ES-I3 (cell line): ENCODE results near the gene SFMBT1.
A peak's percentile ranks its signal among the peaks of the same experiment; 100 is the strongest.

Source experiments
- H3K36me3 ChIP-seq: 2 replicates; pipeline ENCODE4 v1.6.1; 2013; ENCODE audit warnings: mild to moderate bottlenecking, low read length, control low read depth, moderate library complexity; ENCODE audit not compliant: insufficient read depth
- H3K4me1 ChIP-seq: 2 replicates; pipeline ENCODE4 v1.6.1; 2013; ENCODE audit warnings: mild to moderate bottlenecking, control low read depth, low read length; ENCODE audit not compliant: insufficient read depth
- H3K9ac ChIP-seq: 2 replicates; pipeline ENCODE4 v1.6.1; 2013; ENCODE audit warnings: low read depth, mild to moderate bottlenecking, low read length, moderate library complexity
- H3K9me3 ChIP-seq: 2 replicates; pipeline ENCODE4 v1.6.1; 2013; ENCODE audit warnings: mild to moderate bottlenecking, low read length, moderate library complexity; ENCODE audit not compliant: control insufficient read depth, insufficient read depth

SFMBT1 gene

DNA sequence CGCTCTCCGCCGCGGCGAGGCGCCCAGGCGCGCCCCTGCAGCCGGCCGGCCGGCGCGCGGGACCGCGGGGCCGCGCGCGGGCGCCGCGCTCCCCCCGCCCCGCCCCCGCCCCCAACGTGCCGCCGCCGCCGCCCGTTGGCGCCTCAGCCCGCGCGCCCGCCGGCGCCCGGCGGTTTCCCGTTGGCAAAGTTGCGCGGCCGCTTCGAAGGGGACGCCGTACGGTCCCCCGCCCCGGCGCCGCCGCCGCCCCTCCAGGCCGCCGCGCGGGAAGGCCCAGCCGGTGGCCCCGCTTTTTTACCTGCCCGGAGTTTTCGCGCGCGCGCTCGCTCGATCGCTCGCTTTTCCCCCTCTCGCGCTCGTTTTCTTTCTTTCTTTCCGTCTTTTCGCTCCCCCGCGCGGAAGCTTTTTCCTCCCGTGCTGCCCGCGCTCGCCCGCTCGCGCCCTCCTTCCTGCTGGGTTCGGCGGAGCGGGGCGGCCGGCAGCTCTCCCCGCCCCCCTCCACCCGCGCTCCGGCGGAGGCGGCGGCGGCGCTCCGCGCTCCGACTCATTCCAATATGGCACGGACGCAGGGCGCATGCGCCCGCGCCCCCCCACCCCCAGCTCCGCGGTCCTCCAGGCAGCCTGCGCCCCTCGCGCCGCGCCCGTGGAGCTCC is at the start of gene SFMBT1:
Gene SFMBT1, minus strand, starts transcription at position 556 of the 653 bp plus-strand sequence. CDS start 76,945 bp downstream, outside the sequence.
- Histone ChIP-seq H3K4me1 (peaks cover 10% of the 10 kb centered on the region; the same call in 1 of the 2 replicates), H3K9ac (peak within 1 kb of the TSS; percentile 91), H3K9me3 (no peaks in the 10 kb centered on the region), H3K36me3 (no peaks in the 10 kb centered on the region)

GRCh38 chr3:53092942-53093341 is 47.1 kb upstream of the SFMBT1 start:
- peaks cover 2% of the 10 kb centered on the region; the same call in 1 of the 2 replicates for H3K4me1 ChIP-seq
- H3K36me3 ChIP-seq, result peaks cover 12% of the 10 kb centered on the region; the same call in 1 of the 2 replicates
- no peaks in the 10 kb centered on the region for H3K9me3 ChIP-seq
- H3K9ac ChIP-seq, result no peak overlapping the region

DNA sequence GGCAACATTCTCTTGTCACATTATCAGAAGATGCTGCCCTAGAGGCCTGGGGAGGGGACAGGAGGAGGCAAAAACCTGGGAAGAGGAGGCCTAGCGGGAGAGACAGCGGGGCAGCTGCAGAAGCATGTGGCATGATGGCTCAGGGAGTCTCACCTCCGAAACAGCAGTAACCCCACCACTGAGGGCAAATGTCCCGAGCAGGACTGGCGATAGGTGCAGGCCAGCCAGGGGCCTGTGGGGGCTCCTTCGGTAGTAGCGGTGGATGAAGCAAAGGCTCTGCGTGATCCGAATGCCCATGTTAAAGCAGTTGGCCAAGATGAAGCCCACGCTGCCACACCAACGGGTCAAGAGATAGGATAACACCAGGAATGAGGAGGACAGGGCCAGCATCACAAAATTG is 46.3 kb upstream of the SFMBT1 start:
- no peaks in the 10 kb centered on the region for H3K9me3 ChIP-seq
- peaks cover 9% of the 10 kb centered on the region; the same call in 1 of the 2 replicates for H3K36me3 ChIP-seq
- H3K4me1 ChIP-seq, result peaks cover 4% of the 10 kb centered on the region; the same call in 1 of the 2 replicates
- H3K9ac ChIP-seq, result no peak overlapping the region

DNA sequence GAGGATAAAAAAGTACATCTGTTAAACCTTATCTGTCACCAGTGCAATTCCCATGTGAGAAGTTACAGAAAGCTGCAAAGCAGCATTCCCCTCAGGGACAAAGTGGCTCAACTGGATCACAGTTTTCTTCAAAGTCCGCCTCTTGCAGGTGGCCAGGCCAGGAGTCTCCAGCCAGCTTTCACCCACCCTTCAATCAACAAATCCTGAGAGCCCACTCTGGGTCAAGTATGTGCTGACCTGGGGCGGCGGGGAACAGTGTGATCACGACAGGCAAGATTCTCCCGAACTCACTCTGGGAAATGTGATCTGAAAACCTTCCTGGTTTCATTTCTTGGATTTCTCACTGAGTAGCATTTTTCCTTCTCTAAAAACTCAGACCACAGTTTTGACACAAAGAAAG is 45.1 kb upstream of the SFMBT1 start:
- no peak overlapping the region for H3K9ac ChIP-seq
- peaks cover 4% of the 10 kb centered on the region; the same call in 1 of the 2 replicates for H3K4me1 ChIP-seq
- no peaks in the 10 kb centered on the region for H3K9me3 ChIP-seq
- peaks cover 6% of the 10 kb centered on the region; the same call in 1 of the 2 replicates for H3K36me3 ChIP-seq

DNA sequence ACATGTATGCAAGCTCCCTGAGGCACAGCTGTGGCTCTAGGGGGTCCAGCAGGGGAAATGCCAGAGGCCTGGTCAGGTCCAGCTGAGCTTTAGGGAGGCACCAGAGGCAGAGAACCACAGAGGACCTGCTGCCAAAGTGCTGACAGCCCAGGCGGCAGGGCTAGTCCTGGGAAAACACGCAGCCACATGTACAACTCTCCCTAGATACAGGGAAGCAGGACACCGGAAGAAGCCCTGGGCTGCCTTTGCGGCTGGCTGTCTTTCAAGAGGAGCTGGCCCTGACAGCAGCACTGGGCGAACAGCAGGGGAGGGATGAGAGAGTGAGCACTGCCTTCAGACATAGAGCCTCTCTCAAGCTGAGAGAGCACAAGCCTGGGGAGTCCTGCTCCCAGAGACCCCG is 43.6 kb upstream of the SFMBT1 start:
- Histone ChIP-seq H3K36me3 (peaks cover 6% of the 10 kb centered on the region; the same call in 1 of the 2 replicates), H3K4me1 (peaks cover 4% of the 10 kb centered on the region; the same call in 1 of the 2 replicates), H3K9ac (no peak overlapping the region), H3K9me3 (no peaks in the 10 kb centered on the region)

DNA sequence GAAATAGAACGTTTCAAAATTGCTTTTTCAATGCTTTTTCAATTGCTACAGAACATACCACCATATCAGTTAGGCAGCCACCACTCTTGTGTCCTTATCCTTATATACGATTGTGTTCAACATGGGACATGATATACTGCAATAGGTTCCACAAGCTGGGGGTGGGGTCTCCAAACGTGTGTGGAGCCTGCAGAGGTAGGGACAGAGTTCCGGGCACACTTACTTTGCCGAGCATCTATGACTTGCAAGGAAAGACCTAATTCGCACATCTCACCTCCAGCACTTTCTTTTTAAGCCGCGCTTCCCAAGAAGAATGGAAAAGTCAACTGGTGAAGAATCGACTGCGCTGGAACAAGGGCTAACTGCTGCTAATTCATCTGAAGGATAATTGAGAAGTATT is 39.6 kb upstream of the SFMBT1 start:
- Histone ChIP-seq H3K36me3 (peaks cover 6% of the 10 kb centered on the region; the same call in 1 of the 2 replicates), H3K9ac (no peak overlapping the region), H3K9me3 (no peaks in the 10 kb centered on the region), H3K4me1 (peaks cover 4% of the 10 kb centered on the region; the same call in 1 of the 2 replicates)

DNA sequence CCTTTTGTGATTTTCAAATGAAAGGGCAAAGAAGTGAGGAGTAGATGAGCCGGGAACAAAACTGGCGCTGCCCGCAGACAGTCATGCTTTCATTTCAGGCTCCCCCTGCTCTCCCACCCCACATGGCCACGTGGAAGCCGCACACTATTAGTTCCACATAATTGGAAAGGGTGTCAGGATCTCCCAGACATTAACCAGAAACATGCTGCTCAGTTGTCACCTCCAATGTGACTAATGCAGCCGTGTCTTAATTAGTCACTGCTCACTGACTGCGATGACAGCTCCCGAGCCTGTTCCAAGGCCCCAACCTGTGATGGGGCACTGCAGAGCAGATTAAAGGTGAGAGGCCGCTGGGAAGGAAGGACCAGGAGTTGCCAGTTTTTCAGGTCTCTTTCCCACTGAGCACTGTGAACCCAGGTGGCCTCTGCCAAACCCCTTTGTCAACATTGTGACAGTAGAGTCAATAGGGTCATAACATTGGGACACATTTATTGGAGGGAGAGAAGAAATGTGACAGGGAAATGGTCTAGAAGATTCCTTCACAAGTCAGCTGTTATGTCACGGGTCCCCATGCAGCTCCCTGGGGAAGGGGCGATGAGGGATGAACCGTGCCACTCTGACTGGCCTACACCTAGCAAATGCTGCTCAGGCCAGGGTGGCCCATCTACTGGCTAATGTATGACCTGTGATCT is 38.6 kb upstream of the SFMBT1 start:
- Histone ChIP-seq H3K4me1 (peaks cover 4% of the 10 kb centered on the region; the same call in 1 of the 2 replicates), H3K9ac (no peak overlapping the region), H3K36me3 (no peaks in the 10 kb centered on the region), H3K9me3 (no peaks in the 10 kb centered on the region)

- H3K36me3 ChIP-seq, result no peaks in the 10 kb centered on the region
- H3K4me1 ChIP-seq, result peaks cover 4% of the 10 kb centered on the region; the same call in 1 of the 2 replicates
- no peak overlapping the region for H3K9ac ChIP-seq
- H3K9me3 ChIP-seq, result no peaks in the 10 kb centered on the region
Observed at GRCh38 chr3:53083949-53084309, 38.1 kb upstream of the SFMBT1 start.

DNA sequence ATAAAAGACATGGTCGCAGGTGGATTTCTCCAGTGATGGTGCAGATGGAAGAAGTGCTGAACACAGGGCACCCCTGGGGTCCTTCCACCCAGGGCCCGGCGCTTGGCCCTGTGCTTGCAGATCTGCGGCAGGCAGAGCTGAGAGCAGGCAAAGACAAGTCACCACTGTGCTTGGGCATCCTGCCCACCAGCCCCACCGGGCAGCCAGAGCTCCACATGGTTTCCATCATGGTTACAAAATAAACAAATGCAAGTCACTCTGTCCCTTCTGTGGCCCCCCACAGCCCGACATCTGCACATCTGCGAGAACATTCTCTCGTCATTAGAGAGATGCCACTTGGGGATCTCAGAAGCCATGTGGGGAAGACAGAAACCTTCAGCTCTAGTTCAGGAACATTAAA is 37.6 kb upstream of the SFMBT1 start:
- H3K9me3 ChIP-seq, result no peaks in the 10 kb centered on the region
- no peak overlapping the region for H3K9ac ChIP-seq
- no peaks in the 10 kb centered on the region for H3K36me3 ChIP-seq
- peaks cover 4% of the 10 kb centered on the region; the same call in 1 of the 2 replicates for H3K4me1 ChIP-seq

DNA sequence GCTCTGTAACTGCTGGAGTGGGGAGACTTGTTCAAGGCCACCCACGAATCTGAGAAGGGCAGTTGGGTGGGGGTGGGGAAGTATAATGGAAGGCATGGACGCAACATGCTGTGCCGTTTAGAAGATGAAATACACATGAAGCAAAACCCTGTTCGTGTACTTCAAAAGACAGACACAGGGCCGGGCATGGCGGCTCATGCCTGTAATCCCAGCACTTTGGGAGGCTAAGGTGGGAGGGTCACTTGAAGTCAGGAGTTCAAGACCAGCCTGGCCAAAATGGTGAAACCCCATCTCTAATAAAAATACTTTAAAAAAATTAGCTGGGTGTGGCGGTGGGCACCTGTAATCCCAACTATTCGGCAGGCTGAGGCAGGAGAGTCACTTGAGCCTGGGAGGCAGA is 36.9 kb upstream of the SFMBT1 start:
- Histone ChIP-seq H3K4me1 (no peaks in the 10 kb centered on the region), H3K9ac (no peak overlapping the region), H3K9me3 (no peaks in the 10 kb centered on the region), H3K36me3 (no peaks in the 10 kb centered on the region)

DNA sequence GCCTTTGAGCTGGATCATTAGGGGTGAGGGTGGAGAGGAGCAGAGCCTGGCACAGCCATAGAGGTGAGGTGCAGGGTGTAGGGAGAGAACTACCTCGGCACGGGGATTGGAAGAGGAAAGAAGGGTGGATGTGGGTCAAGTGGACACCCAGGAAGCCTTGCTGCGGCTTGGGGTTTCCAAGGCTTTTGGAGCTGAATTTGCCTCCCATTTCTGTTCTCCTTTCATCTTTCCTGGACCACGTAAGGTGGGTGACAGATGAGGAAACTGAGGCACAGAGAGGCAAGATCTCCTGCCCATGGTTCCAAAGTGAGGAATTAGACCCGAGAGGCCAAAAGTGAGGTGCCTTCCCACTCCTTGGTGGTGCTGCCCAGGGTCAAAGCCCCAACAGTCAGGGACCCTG is 35.4 kb upstream of the SFMBT1 start:
- H3K4me1 ChIP-seq, result no peaks in the 10 kb centered on the region
- H3K9ac ChIP-seq, result no peak overlapping the region
- no peaks in the 10 kb centered on the region for H3K9me3 ChIP-seq
- H3K36me3 ChIP-seq, result no peaks in the 10 kb centered on the region

- Histone ChIP-seq H3K4me1 (no peaks in the 10 kb centered on the region), H3K36me3 (no peaks in the 10 kb centered on the region), H3K9me3 (no peaks in the 10 kb centered on the region)
Observed at GRCh38 chr3:53080612-53081205, 34.8 kb upstream of the SFMBT1 start.

GRCh38 chr3:53079791-53080555 is 34.1 kb upstream of the SFMBT1 start:
- Histone ChIP-seq H3K9me3 (no peaks in the 10 kb centered on the region), H3K36me3 (no peaks in the 10 kb centered on the region), H3K4me1 (no peaks in the 10 kb centered on the region), H3K9ac (no peak overlapping the region)

More at GRCh38 chr3:53080612-53081205, 34.8 kb upstream of the SFMBT1 start:
- H3K9ac ChIP-seq, result no peak overlapping the region

GRCh38 chr3:53079147-53079546 is 33.3 kb upstream of the SFMBT1 start:
- H3K4me1 ChIP-seq, result no peaks in the 10 kb centered on the region
- H3K9ac ChIP-seq, result no peak overlapping the region
- no peaks in the 10 kb centered on the region for H3K36me3 ChIP-seq
- H3K9me3 ChIP-seq, result no peaks in the 10 kb centered on the region
